Middle frontal gyrus (tissue), 1 donor: ENCODE measurements around the gene RHD.
A peak's percentile ranks its signal among the peaks of the same experiment; 100 is the strongest.
"Not testable (repeated sequence)": the region's sequence is repeated elsewhere in the genome, so short reads cannot be mapped to it uniquely, and the experiment has no call there.

Experiments
- DNase-seq: peaks from one replicate; pipeline ENCODE4 v3.0.0-alpha.2; 2015; ENCODE audit warnings: low spot score; ENCODE audit errors: extremely low spot score

The RHD gene

DNA sequence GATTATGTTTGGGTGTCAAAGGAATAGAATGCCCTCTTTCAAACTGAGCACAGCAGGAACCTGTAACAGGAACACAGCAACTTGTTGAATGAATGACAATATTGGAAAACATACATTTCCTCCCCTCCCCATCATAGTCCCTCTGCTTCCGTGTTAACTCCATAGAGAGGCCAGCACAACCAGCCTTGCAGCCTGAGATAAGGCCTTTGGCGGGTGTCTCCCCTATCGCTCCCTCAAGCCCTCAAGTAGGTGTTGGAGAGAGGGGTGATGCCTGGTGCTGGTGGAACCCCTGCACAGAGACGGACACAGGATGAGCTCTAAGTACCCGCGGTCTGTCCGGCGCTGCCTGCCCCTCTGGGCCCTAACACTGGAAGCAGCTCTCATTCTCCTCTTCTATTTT, at the start of gene RHD:
Gene RHD (plus strand): TSS at position 272 of the 400 bp plus-strand sequence. CDS start 39 bp downstream, at position 311.
- not testable (repeated sequence) for DNase-seq

DNA sequence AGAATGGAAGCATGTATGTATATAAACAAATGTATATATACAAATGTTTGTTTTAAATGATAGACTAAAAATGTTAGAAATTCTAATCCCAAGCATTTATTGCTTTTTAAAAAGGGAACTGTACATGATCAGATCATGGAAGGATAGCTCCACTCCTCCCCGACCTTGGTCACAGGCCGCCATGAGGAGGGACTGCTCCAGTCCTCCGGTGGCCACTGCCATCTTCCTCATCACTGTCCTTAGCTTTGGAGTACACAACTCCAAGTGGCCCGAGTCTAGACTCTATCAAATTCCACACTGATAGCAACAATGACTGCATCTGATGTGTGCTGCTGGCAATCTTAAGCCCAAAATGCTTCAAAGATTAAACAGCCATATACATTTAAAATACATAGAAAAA, 49.7 kb upstream of the RHD start:
- no peak for DNase-seq

DNA sequence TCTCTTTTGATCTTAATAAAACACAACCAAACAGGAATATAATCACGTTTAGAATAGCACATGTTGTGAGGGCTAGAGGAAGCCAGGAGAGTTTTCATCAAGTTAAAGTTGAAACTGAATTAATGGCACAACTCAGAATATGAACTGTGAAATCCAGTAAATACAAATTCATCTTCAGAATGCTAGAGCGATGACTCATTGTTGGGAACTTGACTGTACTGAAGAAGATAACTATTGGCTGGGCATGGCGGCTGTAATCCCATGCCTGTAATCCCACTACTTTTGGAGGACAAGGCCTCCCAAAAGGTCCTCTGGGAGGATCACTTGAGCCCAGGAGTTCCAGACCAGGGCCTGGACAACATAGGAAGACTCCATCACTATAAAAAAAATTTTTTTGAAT, 48.8 kb upstream of the RHD start:
- DNase-seq: no peak

DNA sequence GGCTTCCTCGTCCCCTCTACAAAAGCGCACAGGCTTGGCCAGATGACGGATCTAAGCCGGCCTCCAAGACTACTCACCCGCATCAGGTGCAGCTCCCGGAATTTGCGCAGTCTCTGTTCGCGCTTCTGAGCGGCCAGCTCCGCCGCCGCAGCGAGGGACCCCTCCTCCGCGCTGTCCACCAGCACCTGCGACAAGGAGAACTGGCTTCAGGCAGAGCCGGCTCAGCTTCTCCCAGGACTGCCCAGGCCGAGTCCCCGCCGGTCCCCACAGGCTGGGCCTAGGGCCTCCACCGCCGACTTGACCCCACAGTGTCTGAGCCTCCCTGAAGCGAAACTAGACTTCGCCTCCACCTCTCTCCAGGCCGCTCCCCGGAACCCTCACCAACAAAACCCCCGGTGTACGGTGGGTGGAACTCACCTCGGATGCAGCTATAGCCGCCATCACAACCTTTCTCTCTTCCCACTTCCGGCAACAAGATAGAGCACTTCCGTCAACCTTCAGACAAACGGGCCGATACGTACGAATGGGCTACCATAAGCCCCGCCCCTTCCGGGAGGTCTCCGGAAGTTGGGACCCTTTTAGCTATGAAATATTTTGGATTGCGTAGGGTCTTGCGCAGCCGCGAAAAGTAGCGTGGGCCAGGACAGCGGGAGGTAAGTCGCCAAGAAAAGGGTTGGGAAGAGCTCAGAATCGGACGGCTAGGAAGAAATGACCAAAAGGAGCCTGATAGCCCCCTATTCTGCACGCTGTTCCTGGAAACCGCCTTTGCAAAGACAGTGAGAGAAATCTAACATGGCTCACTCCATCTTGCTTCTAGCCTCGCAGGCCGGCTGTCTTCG, 40.1 kb upstream of the RHD start, which contains the start of gene SYF2:
Gene SYF2 (minus strand): TSS at position 476 of the 839 bp plus-strand sequence. CDS start 35 bp downstream, at position 441.
- peak; percentile 92 for DNase-seq

DNA sequence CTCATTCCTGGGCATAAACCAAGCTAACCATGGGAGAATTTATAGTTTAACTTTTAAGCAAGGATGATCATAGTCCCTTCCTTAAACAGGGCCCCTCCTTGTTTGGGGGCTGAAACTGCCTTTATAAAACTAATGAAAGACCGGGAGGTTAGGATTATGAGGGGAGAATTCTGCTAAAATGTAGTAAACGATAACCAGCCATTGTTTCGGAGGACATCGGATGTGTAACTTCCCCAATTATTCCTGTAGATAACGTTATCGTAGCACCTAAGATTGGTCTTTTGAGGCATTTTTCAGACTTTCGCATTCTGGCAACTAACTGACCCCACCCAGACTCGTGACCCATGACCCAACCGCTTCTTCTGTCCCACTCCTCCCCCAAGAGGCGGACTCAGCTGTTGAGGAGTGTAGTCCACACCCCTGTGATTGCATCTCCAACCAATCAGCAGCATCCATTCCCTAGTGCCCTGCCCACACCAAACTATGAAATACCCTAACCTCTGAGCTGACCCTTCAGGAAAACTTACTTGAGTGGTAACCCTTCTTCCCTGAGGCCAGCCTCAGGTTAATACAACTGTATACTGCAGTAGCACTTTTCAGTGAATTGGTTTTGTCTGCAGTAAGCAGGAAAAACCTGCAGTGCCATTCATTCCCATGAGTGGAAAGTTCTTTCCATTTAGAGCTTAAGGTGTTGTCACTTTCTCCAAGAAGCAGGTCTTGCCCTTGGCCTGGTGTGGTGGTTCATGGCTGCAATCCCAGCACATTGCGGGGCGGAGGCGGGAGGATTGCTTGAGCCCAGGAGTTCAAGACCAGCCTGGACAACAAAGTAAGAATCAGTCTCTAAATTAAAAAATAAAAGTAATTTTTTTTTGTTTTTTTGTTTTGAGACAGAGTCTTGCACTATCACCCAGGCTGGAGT, 39.2 kb upstream of the RHD start:
- DNase-seq: peak; percentile 31

DNA sequence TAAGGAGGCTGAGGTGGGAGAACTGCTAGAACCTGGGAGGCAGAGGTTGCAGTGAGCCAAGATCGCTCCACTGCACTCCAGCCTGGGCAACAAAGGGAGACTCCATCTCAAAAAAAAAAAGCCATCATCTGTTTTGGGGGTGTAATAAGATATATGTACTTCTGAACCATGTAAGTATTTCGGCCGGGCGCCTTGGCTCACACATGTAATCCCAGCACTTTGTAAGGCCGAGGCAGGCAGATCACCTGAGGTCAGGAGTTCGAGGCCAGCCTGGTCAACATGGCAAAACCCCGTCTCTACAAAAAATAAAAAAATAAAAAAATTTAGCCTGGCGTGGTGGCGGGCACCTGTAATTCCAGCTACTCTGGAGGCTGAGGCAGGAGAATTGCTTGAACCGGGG, 36.9 kb upstream of the RHD start:
- not testable (repeated sequence) for DNase-seq

DNA sequence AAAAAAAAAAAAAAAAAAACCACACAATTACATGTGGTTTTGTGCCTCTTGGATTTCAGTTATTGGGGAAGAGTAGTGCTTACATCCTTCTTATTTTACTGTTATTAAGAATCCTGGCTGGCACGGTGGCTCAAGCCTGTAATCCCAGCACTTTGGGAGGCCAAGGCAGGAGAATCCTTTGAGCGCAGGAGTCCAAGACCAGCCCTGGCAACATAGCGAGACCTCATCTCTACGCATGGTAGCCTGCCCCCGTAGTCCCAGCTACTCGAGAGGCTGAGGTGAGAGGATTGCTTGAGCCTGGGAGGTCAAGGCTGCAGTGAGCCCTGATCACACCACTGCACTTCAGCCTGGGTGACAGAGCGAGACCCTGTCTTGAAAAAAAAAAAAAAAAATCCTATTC, 36.0 kb upstream of the RHD start:
- not testable (repeated sequence) for DNase-seq

DNA sequence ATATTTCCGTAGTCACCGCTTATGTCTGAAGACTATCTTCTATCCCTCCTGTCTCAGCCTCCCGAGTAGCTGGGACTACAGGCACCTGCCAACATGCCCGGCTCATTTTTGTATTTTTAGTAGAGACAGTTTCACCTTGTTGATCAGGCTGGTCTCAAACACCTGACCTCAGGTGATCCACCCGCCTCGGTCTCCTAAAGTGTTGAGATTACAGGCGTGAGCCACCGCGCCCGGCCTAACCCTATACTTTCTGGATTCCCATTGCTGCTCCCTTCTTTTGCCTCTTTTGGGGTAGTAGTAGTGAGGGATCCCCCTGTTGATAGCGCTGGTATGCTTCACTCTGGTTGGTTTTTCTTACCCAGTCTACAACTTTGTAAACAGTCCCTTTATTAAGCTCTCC, 34.3 kb upstream of the RHD start:
- DNase-seq: no peak

DNA sequence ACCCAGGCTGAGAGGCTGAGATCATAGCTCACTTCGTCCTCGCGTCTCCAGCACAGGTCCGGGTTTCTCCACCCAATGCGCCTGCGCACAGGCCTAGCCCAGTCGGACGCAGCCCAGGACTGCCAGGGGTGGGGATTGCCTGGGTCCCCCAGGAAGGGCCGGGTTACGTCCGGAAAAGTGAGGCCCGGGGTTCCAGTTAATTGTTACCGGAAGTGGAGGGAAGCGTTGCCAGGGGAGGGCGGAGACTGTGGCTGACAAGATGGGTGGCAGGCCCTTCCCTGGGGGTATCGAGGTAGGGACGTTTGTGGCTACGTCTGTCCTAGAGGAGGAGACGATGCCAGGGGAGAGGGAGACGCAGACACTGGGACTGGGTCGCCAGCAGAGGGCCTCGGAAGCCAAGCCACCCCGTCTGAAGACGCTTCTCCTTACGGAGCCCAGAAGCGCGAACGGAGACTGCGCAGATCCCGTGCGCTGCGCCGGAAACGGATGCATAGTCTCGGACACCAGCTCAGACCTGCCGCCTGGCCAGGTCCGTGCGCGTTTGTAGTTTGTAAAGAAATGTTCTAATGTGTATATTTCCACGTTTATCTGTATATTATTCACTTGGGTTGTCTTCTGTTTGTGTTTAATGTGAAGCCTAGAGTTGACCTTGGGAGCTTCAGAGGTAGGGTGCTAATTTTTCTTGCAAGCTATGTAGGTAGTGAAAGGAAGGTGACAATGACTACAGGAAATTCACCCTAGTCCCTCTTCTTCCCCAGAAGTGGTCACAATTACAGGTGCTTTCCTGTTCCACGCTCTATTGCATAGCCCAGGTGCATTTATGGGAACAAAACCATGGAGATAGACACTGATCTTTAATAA, 32.4 kb upstream of the RHD start:
- DNase-seq: peak; percentile 80

DNA sequence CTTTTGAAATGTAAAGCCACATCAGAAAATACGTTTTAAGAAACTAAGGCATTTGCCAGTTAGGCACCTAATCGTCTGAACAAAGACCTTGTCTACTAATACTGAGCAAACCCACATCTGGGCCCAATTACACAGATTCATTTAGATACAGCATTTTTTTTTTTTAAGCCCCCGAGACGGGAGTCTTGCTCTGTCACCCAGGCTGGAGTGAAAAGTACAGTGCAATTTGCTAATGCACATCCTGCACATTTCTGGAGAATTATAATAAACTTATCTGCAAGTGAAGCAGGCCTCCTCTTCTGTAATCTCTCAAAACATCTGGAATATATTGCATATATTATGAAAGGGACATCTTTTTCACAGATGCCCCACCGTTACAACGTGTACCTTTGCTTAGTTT, 28.4 kb upstream of the RHD start:
- no peak for DNase-seq

DNA sequence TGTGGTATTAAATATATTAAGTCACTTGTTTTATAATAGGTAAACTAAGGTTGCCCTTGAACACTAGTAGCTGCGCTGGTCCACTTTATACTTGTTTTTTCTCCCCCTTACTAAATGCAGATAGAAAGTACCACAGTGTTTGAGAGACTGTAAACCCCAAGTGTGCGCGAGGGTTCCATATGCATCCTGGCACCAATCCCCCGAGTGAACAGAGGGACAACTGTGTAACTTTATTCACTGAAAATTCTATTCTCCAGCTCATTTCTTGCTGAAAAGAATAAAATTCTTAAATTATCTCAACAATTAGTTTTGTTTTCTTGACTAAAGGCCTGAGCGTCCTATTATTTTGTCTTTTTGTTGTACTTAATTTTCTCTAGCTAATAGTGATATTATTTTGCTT, 26.9 kb upstream of the RHD start:
- no peak for DNase-seq

DNA sequence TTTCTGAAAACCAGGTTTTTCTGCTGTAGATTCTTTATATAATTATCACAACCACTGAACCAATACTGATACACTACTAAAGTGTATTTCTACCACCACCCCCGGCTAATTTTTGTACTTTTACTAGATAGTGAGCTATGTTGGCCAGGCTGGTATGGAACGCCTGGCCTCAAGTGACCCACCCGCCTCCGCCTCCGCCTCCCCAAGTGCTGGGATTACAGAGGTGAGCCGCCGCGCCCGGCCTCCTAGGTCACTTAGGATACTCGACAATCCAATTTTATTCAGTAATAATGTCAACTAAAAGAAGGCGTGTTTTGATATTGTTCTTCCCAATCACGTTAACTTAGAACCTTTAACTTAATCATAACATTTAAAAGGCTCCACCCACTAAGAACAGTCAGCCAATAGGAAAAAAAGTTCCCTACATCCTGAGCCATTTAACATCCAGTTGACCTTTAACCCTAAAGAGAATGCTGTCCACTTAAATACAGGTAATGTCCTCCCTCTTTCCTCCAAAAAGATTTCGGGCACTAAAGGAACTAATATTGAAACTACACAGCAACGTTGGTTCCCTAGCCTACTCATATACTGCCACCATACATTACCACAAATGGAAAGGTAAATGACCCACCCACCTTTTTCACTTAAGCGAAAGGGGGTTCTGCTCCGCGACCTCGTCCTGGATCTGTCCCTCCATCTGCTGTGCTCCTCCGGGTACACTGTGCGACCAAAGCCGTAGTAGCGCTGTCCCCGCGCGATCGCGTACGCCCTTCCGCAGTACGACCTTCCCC, 26.3 kb upstream of the RHD start:
- DNase-seq: no peak

DNA sequence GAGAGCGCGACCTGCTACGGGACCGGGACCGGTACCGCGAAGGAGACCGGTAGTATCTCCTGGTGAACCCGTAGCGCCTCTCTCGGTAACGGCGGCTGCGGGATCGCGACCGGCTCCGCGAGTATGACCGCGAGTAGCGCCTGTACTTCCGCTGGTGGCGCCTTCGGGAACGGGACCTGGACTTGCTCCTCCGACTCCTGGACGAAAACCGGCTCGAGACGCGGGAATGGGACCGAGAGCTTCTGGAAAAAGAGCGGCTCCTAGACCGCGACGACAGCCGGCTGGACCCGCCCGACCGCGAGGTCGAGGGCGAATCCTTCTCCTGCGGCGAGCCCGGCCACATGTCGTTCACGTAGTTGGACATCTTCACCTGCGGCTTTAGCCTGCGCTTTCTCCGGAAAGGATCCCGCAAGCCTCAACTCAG, 25.7 kb upstream of the RHD start:
- no peak for DNase-seq

DNA sequence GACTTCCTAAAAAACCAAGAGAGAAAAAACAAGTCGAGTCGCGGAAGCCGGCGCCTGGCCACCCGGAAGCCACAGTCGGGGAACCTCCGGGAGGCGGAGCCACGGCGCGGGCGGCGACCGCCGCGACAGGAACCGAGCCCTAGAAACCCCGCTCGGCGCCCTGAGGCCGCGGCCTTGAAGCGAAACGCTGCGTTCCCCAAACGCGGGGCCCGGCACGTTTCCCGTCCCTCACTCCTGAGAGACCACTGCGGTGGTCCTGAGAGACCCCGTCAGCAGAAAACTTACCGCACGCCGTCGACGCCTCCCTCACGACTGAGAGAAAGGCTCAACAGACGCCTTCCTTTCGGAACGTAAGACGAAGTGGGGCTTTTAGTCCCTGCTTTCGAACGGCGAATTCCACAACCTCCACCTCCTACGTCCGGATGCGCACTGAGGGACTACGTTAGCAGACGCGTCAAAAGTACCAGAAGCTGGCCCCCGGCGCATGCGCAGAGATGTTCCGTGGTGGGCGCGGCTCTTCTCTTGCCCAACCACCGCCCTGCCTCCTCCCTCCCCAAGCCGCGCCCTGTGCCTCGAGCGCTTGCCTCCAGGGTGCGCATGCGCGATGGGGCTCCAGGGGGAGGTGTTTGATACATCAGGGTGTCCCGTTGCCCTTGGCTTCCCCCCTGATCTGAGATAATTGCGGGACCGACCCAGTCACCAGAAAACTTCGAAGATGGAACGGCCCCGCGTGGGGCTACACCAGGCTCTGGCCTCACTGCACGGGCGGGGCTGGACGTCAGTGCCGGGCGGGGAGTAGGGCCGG, 25.1 kb upstream of the RHD start, which contains the start of gene RSRP1:
Gene RSRP1 (minus strand): TSS at position 431 of the 805 bp plus-strand sequence. CDS start 491 bp downstream, outside the sequence.
- DNase-seq: peak; percentile 99

DNA sequence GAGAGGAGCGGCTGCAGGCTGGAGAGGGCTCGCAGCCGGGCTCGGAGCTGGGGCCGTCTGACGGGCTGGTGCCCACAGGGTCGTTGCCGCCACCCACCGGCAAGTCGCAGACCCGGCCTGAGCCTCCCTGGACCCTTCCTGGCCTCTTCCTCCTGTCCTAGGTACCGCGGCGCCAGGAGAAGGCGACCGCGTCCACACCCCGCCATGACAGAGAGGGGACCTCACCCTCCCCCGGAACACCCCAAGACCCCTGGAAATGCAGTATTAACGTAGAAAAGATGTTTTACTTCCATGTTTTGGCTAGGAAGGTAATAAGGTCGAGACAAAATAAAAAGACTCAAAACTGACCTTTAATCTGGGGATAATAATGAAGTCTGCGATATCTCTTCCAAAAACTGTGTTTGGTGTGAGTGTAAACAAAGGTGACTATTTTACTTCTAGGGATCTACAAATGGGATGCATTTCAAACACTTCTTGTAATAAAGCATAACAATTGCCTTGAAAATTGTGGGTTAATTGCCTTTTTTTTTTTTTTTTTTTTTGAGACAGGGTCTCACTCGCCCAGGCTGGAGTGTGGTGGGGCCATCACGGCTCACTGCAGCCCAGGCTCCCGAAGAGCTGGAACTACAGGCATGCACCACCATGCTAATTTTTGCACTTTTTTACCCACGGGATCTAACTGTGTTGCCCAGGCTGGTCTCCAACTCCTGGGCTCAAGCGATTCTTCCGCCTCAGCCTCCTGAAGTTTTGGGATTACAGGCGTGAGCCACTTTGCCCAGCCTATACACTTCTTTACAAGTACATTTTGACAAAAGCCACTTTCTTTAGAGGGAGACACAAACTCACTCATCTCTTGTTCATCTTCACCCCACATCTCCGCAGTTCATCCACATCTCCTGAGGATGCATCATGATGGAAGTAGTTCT, 24.2 kb upstream of the RHD start:
- DNase-seq: no peak

DNA sequence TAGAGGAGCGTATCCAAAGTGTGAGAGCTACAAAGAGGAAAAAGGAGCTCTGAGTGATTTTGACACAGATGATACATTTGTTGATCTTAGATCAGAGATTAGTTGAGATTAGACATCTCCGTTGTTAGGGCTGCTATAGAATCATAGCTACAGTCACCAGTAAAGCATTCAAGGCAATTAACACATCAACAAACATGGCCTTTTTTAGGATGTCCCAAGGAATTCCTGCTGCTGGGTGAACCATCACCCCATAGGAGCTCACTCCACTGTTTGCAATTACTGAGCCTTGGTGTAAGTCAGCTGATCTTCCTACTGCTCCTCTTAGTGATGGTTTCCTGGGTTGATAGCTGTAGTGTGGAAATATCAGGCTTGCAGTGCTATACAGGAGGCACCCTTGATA, 18.4 kb upstream of the RHD start:
- no peak for DNase-seq

DNA sequence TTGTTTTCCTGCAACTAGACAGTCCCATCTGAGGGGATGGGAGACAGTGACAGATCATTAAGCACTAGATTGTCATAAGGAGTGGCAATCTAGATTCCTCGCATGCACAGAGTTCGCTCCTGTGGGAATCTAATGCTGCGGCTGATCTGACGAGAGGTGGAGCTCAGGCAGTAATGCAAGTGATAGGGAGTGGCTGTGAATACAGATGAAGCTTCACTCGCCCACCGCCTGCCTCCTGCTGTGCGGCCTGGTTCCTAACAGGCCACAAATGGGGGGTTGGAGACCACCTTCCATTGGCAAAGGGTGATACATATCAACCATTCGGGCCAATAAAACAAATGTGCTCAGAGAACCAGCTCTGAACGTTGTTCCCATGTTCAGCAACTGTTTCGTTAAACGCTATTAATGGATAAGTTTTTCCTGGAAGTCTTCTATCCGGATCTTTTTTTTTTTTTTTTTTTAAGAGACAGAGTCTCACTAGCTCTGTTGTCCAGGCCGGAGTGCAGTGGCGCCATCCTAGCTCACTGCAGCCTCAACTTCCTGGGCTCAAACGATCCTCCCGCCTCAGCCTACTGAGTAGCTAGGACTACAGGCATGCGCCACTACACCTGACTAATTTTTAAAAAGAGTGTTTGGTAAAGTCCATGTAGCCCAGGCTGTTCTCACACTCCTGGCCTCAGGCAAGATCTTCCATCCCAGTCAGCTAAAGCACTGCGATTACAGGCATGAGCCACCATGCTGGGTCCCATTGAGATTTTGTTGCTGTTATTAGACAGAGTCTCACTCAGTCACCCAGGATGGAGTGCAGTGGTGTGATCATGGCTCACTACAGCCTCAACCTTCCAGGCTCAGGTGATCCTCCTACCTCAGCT, 16.4 kb upstream of the RHD start:
- DNase-seq: no peak
